Measurements from ENCODE around the gene UBE3C.
A peak's percentile ranks its signal among the peaks of the same experiment; 100 is the strongest.

GRCh38 chr7:157238087-157238486 lies 99.4 kb downstream of the UBE3C start:
- peak; percentile 32; the same call in 1 of the 2 replicates for TF ChIP-seq CTCF (IDR thresholded peaks at IDR 0.05)
- TF ChIP-seq POLR2AphosphoS5 (IDR thresholded peaks at IDR 0.05; ENCODE audit: low read depth, low read length), result no peak

Data from Panc1 (cell line).